Epidermal melanocyte (primary cell): ENCODE measurements around the gene LRRC10B.

Experiments used
- DNase-seq: peaks from one replicate; pipeline ENCODE4 v3.0.0; 2011; ENCODE audit warnings: low spot score; ENCODE audit not compliant: insufficient read length

Gene LRRC10B

GRCh38 chr11:61509043-61510029 lies 787 bp downstream of the LRRC10B start:
- peak; percentile 69 for DNase-seq

GRCh38 chr11:61510166-61510919 lies 1.8 kb downstream of the LRRC10B start:
- DNase-seq, result no peak

- no peak for DNase-seq
Measured at GRCh38 chr11:61510974-61511373, 2.4 kb downstream of the LRRC10B start.

GRCh38 chr11:61511383-61511782 lies 2.8 kb downstream of the LRRC10B start:
- DNase-seq, result no peak

- no peak for DNase-seq
Measured at GRCh38 chr11:61512435-61512834, 3.9 kb downstream of the LRRC10B start.

- DNase-seq, result no peak
Measured at GRCh38 chr11:61513143-61513765, 4.7 kb downstream of the LRRC10B start.

- no peak for DNase-seq
Measured at GRCh38 chr11:61514050-61514917, 5.7 kb downstream of the LRRC10B start.

- DNase-seq, result no peak
Measured at GRCh38 chr11:61515686-61516085, 7.1 kb downstream of the LRRC10B start.

GRCh38 chr11:61516191-61516590 lies 7.6 kb downstream of the LRRC10B start:
- DNase-seq, result no peak

- DNase-seq, result peak; percentile 67
Measured at GRCh38 chr11:61516675-61517572, 8.4 kb downstream of the LRRC10B start.

- no peak for DNase-seq
Measured at GRCh38 chr11:61518032-61518795, 9.7 kb downstream of the LRRC10B start.

GRCh38 chr11:61522881-61523280 lies 14.3 kb downstream of the LRRC10B start:
- no peak for DNase-seq

- DNase-seq, result no peak
Measured at GRCh38 chr11:61524446-61524845, 15.9 kb downstream of the LRRC10B start.

- no peak for DNase-seq
Measured at GRCh38 chr11:61524963-61525587, 16.5 kb downstream of the LRRC10B start.

GRCh38 chr11:61526229-61526628 lies 17.7 kb downstream of the LRRC10B start:
- DNase-seq, result no peak

- DNase-seq, result no peak
Measured at GRCh38 chr11:61526956-61527731, 18.6 kb downstream of the LRRC10B start.

- no peak for DNase-seq
Measured at GRCh38 chr11:61528114-61528513, 19.6 kb downstream of the LRRC10B start.
